HepG2 (cell line): ENCODE results near the gene LDLRAP1. TPM values are rescaled to one million over a fixed set of nuclear protein-coding genes. Genes with fewer than 3 reads are reported as not detected.

ENCODE experiments used
- HOXA9 ChIP-seq: sonication (generic); formaldehyde crosslinking; IDR thresholded peaks from 2 replicates; pipeline ENCODE4 v1.8.1; 2022; ENCODE audit warnings: missing genetic modification reagents, mild to moderate bottlenecking, moderate library complexity, borderline replicate concordance
- MTA3 ChIP-seq: sonication (generic); formaldehyde crosslinking; IDR thresholded peaks from 2 replicates; pipeline ENCODE4 v1.4.0; 2020; ENCODE audit warnings: missing genetic modification reagents
- NKX3-1 ChIP-seq: sonication (generic); formaldehyde crosslinking; IDR thresholded peaks from 2 replicates; pipeline ENCODE4 v1.5.0; 2020; ENCODE audit warnings: missing genetic modification reagents
- RNF2 ChIP-seq: fragments of 450-650 bp; conservative IDR thresholded peaks from 2 replicates; pipeline ENCODE4 v1.6.1; 2016; ENCODE audit warnings: low read depth
- YEATS4 ChIP-seq: sonication (generic); formaldehyde crosslinking; IDR thresholded peaks from 2 replicates; pipeline ENCODE4 v1.4.0; 2020; ENCODE audit warnings: missing genetic modification reagents, borderline replicate concordance
- YY1 ChIP-seq: IDR thresholded peaks from 2 replicates; pipeline ENCODE4 v1.6.1; 2011; ENCODE audit warnings: low read length, low read depth, moderate library complexity, mild to moderate bottlenecking; ENCODE audit not compliant: insufficient read depth, insufficient replicate concordance
- ZBTB25 ChIP-seq: IDR thresholded peaks from 2 replicates; pipeline ENCODE4 v1.6.1; 2018; ENCODE audit warnings: missing genetic modification reagents
- ZBTB46 ChIP-seq: sonication (generic); formaldehyde crosslinking; IDR thresholded peaks from 2 replicates; pipeline ENCODE4 v1.4.0; 2020; ENCODE audit warnings: mild to moderate bottlenecking, missing genetic modification reagents, borderline replicate concordance
- ZNF121 ChIP-seq: sonication (generic); formaldehyde crosslinking; IDR thresholded peaks from 2 replicates; pipeline ENCODE4 v1.5.0; 2020; ENCODE audit warnings: mild to moderate bottlenecking, missing genetic modification reagents
- ZNF335 ChIP-seq: sonication (generic); formaldehyde crosslinking; IDR thresholded peaks from 2 replicates; pipeline ENCODE4 v1.4.0; 2020; ENCODE audit warnings: missing genetic modification reagents
- ZNF546 ChIP-seq: sonication (generic); formaldehyde crosslinking; conservative IDR thresholded peaks from 2 replicates; pipeline ENCODE4 v1.8.1; 2023; ENCODE audit warnings: mild to moderate bottlenecking, missing genetic modification reagents
- ZNF709 ChIP-seq: sonication (generic); formaldehyde crosslinking; IDR thresholded peaks from 2 replicates; pipeline ENCODE4 v1.5.0; 2020; ENCODE audit warnings: mild to moderate bottlenecking, missing genetic modification reagents
- ZNF710 ChIP-seq: sonication (generic); formaldehyde crosslinking; IDR thresholded peaks from 2 replicates; pipeline ENCODE4 v1.5.0; 2020; ENCODE audit warnings: mild to moderate bottlenecking, missing genetic modification reagents, borderline replicate concordance
- ZNF720 ChIP-seq: sonication (generic); formaldehyde crosslinking; IDR thresholded peaks from 2 replicates; pipeline ENCODE4 v1.4.0; 2020; ENCODE audit warnings: missing genetic modification reagents
- polyA plus RNA-seq, 8 experiments: library from polyadenylated mRNA; depleted of rRNA in 3 of 8; stranded (reverse) in 7 of 8; unstranded in 1 of 8; fragments of >200 nt; fragmentation: Illumina TruSeq in 4 of 8; extraction: Trizol in 4 of 8; gene quantifications; 2 replicates each; pipeline versions ENCODE4 v1.2.1 to v1.2.3, GENCODE V29; 2011 to 2016; ENCODE audit warnings: low read depth in 4 of 8, missing spikeins in 1 of 8, mixed read lengths in 1 of 8; ENCODE audit not compliant: insufficient read depth in 1 of 8
- total RNA-seq, 5 experiments: library from RNA; depleted of rRNA; stranded (reverse); fragments of >200 nt; fragmentation: Illumina TruSeq; extraction: Trizol; gene quantifications; 2 replicates each; pipeline ENCODE4 v1.2.3, GENCODE V29; 2016; ENCODE audit warnings: low read depth in 1 of 5
- TF ChIP-seq, protein P1 (sequence below): sonication (generic); formaldehyde crosslinking; IDR thresholded peaks from 2 replicates; pipeline ENCODE4 v1.4.0; 2020; ENCODE audit warnings: missing genetic modification reagents, borderline replicate concordance
- TF ChIP-seq, protein P2 (sequence below): IDR thresholded peaks from 2 replicates; pipeline ENCODE4 v1.6.1; 2012; ENCODE audit warnings: low read depth, low read length, improper control_type of control experiment

The LDLRAP1 gene
- total and polyA plus RNA-seq, 2 of the 13 experiments (the other 11 are each of a cell fraction or from before 2014, with no cell fraction given), result 7.2 to 12.1 TPM

DNA sequence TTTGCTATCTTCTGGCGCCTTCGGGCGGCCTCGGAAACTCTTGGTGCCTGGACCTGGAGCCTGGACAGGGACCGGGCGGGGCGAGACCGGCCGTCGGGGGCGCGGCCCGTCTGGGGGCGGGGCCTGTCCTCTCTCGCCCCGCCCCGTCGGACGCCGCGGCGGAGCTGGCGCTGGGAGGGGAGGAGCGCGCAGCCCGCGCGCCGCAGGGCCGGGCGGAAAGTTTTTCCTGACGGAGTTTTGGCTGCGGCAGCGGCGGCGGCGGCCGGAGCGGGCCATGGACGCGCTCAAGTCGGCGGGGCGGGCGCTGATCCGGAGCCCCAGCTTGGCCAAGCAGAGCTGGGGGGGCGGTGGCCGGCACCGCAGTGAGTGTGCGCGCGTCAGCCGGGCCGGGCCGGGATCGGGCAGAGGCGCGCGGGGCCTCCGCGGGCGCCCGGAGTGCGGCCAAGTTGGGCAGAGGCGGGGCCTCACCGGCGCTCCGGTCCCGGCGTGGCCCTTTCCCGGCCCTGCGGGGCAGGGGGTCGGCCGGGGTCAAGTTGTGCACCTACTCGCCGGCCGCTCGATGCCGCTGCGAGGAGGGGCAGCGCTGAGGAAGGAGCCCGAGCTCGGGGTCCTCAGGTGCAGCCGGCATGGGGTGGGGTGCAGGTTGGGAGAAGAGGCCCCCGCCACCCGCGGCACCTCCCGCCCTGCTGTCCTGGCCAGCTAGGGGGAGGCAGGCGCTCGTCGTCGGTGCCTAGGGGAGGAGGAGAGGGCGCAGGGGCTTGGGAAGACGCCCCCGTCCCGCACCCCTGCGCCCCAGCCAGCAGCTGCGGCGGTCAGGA lies at the start of gene LDLRAP1 (continued):
- TF ChIP-seq ZNF710 (CRISPR knock-in tag) (no peak), ZNF709 (CRISPR knock-in tag) (peak; percentile 28; the same call in 1 of the 2 replicates), ZBTB25 (CRISPR knock-in tag) (no peak), ZBTB46 (no peak), YY1 (peak; percentile 33), ZNF121 (CRISPR knock-in tag) (no peak), HOXA9 (CRISPR knock-in tag) (no peak), ZNF335 (no peak), ZNF546 (CRISPR knock-in tag) (no peak), NKX3-1 (CRISPR knock-in tag) (no peak), RNF2 (no peak; the same call in 1 of the 2 replicates), MTA3 (CRISPR knock-in tag) (no peak), YEATS4 (CRISPR knock-in tag) (peak; percentile 60; the same call in 1 of the 2 replicates), ZNF720 (CRISPR knock-in tag) (no peak)
- TF ChIP-seq, protein P1, sequence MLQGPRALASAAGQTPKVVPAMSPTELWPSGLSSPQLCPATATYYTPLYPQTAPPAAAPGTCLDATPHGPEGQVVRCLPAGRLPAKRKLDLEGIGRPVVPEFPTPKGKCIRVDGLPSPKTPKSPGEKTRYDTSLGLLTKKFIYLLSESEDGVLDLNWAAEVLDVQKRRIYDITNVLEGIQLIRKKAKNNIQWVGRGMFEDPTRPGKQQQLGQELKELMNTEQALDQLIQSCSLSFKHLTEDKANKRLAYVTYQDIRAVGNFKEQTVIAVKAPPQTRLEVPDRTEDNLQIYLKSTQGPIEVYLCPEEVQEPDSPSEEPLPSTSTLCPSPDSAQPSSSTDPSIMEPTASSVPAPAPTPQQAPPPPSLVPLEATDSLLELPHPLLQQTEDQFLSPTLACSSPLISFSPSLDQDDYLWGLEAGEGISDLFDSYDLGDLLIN (CRISPR knock-in tag), result no peak
- TF ChIP-seq, protein P2, sequence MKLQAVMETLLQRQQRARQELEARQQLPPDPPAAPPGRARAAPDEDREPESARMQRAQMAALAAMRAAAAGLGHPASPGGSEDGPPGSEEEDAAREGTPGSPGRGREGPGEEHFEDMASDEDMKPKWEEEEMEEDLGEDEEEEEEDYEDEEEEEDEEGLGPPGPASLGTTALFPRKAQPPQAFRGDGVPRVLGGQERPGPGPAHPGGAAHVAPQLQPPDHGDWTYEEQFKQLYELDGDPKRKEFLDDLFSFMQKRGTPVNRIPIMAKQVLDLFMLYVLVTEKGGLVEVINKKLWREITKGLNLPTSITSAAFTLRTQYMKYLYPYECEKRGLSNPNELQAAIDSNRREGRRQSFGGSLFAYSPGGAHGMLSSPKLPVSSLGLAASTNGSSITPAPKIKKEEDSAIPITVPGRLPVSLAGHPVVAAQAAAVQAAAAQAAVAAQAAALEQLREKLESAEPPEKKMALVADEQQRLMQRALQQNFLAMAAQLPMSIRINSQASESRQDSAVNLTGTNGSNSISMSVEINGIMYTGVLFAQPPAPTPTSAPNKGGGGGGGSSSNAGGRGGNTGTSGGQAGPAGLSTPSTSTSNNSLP, result no peak
